GM10847 (cell line): ENCODE data around the gene KRTAP1-5.
"Not testable (repeated sequence)": the region's sequence is repeated elsewhere in the genome, so short reads cannot be mapped to it uniquely, and the experiment has no call there.

ENCODE experiments used
- POLR2A ChIP-seq: IDR thresholded peaks from 2 replicates; pipeline ENCODE4 v1.6.1; 2011; ENCODE audit not compliant: insufficient read length; ENCODE audit errors: extremely low read depth

KRTAP1-5 gene, protein sequence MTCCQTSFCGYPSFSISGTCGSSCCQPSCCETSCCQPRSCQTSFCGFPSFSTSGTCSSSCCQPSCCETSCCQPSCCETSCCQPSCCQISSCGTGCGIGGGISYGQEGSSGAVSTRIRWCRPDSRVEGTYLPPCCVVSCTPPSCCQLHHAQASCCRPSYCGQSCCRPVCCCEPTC

DNA sequence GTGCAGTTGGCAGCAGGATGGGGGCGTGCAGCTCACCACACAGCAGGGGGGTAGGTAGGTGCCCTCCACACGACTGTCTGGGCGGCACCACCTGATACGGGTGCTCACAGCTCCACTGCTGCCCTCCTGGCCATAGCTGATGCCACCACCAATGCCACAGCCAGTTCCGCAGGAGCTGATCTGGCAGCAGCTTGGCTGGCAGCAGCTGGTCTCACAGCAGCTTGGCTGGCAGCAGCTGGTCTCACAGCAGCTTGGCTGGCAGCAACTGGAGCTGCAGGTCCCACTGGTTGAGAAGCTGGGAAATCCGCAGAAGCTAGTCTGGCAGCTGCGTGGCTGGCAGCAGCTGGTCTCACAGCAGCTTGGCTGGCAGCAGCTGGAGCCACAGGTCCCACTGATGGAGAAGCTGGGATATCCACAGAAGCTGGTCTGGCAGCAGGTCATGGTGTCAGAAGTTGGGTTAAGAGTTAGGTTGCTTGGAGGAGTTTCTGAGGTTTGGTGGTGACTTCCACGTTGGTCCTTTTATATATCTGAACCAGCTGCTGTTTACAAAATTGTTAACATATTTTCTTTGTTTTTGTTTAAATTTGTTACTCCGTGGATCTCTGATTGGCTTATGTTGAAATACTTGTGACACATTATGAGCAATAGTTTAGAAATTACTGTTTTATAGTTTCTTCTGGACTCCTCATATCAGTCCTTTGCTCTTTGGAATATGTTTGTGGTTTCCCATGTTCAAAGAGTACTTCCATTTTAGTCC, at the start of gene KRTAP1-5:
Gene KRTAP1-5, minus strand, starts transcription at position 494 of the 757 bp plus-strand sequence. Its CDS starts 53 bp downstream, at position 441.
- no peak for TF ChIP-seq POLR2A

DNA sequence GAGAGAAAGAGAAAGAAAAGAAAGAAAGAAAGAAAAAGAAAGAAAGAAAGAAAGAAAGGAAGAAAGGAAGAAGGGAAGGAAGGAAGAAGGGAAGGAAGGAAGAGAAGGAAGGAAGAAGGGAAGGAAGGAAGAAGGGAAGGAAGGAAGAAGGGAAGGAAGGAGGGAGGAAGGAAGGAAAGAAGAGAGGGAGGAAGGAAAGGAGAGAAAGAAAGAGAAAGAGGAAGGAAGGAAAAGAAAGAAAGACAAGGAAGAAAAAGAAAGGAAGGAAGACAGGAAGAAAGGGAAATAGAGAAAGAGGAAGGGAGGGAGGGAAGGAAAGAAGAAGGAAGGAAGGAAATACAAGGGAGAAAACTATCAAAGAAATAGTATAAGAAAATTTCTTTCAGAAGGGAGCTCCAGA, 49.8 kb upstream of the KRTAP1-5 start:
- no peak for TF ChIP-seq POLR2A

DNA sequence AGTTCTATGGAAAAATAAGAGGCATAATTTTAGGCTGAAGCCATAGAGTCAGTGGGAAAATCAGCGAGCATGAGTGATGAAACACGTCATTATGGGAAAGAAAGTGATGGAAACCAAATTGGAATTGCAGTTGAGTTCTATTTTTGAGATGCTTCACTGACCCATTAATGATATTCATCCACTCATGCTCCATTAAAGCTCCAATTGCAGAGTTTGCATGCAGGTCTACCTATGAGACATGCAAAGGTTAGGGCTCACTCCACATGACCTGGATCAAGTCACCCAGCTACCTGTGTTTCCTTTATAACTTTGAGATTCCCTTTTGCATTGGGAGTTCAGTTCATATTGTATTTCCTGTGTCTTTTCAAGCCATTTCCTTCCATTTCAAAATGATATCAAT, 46.7 kb upstream of the KRTAP1-5 start:
- no peak for TF ChIP-seq POLR2A

DNA sequence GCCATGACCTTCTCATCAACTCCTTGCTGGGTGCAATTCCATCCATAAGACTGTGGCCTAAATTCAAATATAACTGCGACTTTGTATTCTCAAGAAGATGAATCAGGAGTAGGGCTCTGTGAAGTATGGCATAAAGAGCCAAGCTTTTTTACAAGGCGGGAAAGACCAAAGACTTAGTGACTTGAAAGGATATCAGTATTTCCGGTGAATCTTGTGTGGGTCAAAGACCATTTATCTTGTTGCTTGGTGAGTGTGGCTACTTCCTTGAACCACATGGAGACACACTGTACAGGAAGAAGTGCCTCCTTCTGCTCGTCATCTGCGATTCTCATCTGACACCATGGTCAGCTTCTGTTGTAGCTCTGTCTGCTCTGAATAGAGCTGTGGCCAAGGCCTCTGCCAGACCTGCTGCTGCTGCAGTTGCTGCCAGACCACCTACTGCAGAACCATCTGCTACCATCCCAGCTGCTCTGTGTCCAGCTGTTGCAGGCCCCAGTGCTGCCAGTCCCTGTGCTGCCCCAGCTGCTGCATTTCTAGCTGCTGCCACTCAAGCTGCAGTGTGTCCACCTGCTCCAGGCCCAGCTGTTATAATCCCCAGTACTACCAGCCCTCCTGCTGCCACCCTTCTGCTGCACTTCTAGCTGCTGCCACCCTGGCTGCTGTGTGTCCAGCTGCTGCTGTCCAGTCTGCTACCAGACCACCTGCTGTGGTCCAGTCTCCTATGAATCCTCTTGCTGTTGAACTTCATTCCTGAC, 44.8 kb upstream of the KRTAP1-5 start:
- no peak for TF ChIP-seq POLR2A

DNA sequence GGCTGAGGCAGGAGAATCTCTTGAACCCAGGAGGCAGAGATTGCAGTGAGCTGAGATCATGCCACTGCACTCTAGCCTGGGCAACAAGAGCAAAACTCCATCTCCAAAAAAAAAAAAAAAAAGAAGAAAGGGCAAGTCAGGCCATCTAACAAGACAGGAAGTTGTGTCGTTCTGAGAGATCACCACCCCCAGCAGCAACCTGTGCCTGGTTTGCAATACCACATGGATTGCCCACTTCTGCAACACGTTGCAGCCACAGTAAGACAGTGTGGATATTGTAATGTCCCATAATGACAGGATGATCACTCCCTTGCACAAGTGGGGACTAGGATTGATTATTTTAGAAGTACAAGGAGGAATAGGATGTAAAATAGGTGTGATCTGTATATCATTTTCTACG, 42.0 kb upstream of the KRTAP1-5 start:
- TF ChIP-seq POLR2A: no peak

DNA sequence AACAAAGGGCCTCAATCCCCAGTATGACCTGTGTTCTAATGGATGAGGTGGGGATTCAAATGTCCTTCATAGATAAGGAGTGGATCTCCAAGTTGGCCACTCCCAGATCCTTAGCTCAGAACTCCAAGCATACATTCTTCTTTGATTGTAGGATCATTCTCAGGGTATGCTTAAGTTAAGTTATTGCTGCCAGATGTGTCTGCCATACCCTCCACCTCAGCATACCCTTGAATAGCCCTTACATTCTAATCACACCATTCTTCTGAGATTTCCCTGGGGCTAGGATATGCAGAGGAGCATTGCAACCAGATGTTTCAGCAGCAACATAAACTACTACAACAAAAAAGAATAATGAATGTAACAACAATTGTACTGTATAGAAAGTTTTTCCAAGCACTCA, 40.3 kb upstream of the KRTAP1-5 start:
- no peak for TF ChIP-seq POLR2A

DNA sequence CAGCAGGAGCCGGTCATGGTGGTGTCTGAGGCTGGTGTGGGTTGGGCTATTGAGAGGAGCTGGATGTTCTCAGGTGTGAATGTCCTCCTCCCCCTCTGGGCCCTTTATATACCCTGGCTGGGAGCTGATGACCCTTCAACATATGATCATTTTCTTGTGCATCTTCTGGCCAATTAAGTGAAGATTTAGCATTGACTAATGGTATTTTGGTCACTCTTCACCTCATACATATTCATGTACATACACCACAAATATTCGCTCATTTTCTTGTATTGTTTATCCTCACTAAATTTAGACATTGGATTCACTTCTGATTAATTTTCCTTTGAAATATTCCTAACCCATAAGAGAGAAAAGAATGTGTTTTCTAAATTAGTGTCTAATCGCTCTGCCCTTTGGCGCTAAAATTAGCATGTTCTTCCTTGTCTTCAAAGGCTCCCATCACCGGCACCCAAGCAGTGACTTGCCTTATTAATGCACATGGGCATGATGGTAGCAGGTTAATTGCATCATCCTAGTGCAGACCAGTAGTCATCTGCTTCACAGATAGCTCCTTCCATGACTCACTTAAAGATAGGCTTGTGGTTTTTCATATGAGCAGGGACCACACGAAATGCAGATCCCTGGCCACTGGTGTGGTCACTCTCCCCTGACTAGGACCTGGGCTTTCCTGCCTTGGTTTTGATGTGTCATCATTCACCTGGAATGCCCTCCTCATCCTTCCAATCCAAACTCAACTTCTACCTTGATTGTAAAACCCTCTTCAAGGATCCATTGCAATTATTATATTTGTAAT, 39.0 kb upstream of the KRTAP1-5 start, which contains the start of gene KRTAP2-4:
Gene KRTAP2-4, minus strand, starts transcription at position 51 of the 796 bp plus-strand sequence. Its CDS starts 34 bp downstream, at position 17.
- no peak for TF ChIP-seq POLR2A

DNA sequence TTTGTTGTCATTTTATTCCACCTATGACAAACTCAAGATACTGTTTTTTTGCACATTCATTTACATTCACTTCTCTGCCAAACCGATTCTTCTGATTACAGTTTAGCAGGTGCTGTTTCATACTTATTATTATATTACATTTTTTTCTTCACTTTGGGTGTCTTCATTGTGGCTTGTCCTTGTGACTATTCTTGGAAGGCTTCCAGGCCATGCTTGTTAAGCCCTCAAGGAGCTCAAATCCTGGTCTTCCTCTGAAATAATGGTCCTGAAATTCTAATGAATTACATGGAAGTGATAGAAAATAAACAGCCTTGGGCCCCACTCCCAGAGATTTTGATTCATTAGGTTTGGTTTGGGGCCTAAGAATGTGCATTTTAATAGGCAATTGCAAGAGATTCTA, 37.3 kb upstream of the KRTAP1-5 start:
- no peak for TF ChIP-seq POLR2A

DNA sequence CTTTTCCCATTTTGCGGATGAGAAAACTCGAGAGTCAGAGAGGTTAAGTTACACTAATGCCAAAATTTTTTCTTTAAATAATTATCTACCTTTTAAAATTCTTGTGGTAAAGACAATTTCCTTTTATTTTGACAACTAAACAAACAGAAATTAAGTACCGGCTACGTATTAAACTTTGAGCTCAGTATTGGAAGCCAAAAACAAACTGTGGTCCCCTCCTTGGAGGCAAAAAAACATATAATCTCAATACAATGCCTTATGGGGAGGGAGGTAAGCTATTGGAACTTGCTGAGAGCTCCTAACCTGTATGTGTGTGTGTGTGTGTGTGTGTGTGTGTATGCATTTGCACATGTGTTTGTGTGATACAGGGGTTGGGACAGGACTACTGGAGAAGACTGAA, 36.4 kb upstream of the KRTAP1-5 start:
- no peak for TF ChIP-seq POLR2A

DNA sequence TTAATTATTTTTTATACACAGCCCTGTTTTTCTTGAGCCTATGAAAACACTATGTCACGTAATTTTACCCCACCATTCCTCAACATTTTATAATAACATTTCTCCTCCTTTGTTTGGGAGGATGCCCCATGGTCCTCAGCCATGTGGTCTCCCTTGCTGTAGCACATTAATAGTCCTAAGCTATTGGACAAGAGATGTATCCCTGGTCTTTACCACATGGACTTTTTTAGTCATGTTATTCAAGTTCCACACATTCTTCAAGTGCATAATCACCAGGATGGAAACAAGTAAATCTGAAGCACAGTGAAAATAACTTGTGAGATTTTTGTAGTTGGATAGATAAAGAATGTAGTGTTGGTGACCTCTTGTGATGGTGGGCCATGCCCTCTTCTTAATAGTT, 35.0 kb upstream of the KRTAP1-5 start:
- no peak for TF ChIP-seq POLR2A

DNA sequence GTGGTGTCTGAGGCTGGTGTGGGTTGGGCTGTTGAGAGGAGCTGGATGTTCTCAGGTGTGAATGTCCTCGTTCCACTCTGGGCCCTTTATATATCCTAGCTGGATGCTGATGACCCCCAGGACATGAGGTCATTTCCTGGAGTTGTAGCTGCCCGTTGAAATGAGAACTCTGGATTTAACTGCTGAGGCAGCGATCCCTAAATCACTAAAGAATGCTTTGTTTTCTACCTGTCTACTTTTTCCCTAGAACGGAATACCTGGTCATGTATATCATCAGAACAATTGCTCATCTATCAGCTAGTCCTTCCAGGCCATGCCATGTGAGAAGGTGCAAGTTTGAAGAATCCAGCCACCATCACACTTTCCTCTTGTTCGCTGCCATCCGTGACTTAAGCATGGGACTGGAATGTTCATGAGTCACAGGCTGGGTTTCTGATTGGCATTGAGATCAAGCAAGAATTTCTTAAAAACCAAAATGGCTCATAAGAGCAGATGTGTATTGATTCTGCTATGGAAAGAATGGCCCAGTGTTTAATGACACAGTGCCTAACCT, 33.1 kb upstream of the KRTAP1-5 start, which contains the start of gene KRTAP2-3:
Gene KRTAP2-3, minus strand, starts transcription at position 63 of the 553 bp plus-strand sequence. CDS start 64 bp downstream, outside the sequence.
- no peak for TF ChIP-seq POLR2A

DNA sequence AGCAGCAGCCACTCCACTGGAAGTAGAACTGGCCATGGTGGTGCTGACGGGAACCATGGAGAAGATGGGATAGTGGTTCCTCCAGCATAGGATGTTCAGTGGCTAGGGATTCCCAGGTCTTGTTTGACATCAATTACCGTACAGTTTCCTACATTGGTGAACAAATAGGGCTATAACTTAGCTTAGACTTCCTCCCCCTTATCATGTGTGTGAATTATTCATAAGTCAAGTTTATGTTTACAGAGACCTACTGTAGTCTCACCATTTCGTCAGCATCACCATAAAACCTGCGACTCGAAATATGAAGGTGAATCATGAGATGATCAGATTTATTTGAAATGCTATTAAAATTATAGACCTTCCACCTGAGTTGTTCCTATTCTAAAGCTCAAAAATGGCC, 31.7 kb upstream of the KRTAP1-5 start:
- TF ChIP-seq POLR2A: no peak

DNA sequence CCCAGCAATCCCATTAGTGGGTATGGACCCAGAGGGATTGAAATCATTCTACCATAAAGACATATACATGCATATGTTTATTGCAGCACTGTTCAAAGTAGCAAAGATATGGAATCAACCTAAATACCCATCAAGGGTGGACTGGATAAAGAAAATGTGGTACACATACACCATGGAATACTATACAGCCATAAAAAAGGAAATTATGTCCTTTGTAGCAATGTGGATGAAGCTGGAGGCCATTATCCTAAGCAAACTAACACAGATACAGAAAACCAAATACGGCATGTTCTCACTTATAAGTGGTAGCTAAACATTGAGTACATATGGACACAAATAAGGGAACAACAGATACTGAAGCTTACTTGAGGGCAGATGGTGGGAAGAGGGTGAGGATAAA, 30.5 kb upstream of the KRTAP1-5 start:
- TF ChIP-seq POLR2A: no peak

DNA sequence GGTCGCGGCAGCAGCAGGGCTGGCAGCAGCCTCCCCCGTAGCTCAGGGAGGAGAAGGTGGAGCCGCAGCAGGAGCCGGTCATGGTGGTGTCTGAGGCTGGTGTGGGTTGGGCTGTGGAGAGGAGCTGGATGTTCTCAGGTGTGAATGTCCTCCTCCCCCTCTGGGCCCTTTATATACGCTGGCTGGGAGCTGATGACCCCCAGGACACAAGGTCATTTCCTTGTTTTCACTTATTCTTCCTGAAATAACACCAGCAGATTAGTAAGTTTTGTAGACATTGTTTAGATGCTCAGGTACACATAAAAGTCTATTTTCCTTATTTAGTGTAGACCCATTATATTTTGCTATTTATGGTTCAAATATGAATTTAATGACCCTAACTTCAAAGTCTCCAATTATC, 28.1 kb upstream of the KRTAP1-5 start, which contains the start of gene KRTAP2-2:
Gene KRTAP2-2, minus strand, starts transcription at position 101 of the 400 bp plus-strand sequence. Its CDS starts 19 bp downstream, at position 82.
- TF ChIP-seq POLR2A: not testable (repeated sequence)
